ENCODE results near the gene RFX4. TPM values are rescaled to one million over a fixed set of nuclear protein-coding genes. Genes with fewer than 3 reads are reported as not detected.
A peak's percentile ranks its signal among the peaks of the same experiment; 100 is the strongest.

Gene RFX4
- total RNA-seq, 1 donor from 2014 or later, result not detected

DNA sequence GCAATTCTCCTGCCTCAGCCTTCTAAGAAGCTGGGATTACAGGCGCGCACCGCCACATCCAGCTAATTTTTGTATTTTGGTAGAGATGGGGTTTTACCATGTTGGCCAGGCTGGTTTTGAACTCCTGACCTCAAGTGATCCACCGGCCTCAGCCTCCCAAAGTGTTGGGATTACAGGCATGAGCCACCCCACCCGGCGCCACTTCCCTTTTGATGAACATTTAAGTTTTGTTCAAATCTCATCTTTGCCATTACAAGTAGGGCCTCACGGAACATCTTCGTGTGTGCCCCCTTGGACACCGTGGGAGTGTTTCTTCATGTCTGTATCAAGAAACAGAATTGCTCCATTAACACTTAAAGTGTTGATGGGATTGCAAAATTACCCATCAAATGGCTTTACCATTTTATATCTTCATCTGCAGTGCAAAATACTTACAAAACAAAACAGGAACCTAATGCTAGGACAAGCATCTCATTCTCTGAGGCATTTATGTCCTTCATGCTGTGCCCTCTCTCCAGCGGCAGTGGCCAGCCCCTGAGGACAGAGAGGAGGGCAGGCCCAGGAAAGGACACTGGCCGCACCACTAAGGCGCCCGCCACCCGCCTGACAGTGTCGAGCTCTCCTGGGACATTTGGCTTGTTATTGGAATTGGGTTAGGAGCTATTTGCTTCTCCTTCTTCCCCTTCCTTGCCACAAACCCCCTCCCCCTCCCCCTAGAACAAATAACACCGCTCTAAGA lies 61.7 kb downstream of the RFX4 start:
- Histone ChIP-seq H3K36me3 (no peaks in the 10 kb centered on the region), H3K4me1 (no peaks in the 10 kb centered on the region), H3K27me3 (no peaks in the 10 kb centered on the region), H3K4me3 (no peak overlapping the region), H3K27ac (no peak overlapping the region), H3K9me3 (no peaks in the 10 kb centered on the region)
- DNase-seq, result no peak
- intact Hi-C loops (cut with DNase I), result no loop called here
- TF ChIP-seq, protein P1, sequence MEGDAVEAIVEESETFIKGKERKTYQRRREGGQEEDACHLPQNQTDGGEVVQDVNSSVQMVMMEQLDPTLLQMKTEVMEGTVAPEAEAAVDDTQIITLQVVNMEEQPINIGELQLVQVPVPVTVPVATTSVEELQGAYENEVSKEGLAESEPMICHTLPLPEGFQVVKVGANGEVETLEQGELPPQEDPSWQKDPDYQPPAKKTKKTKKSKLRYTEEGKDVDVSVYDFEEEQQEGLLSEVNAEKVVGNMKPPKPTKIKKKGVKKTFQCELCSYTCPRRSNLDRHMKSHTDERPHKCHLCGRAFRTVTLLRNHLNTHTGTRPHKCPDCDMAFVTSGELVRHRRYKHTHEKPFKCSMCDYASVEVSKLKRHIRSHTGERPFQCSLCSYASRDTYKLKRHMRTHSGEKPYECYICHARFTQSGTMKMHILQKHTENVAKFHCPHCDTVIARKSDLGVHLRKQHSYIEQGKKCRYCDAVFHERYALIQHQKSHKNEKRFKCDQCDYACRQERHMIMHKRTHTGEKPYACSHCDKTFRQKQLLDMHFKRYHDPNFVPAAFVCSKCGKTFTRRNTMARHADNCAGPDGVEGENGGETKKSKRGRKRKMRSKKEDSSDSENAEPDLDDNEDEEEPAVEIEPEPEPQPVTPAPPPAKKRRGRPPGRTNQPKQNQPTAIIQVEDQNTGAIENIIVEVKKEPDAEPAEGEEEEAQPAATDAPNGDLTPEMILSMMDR (IDR thresholded peaks at IDR 0.05), result no peak
- ATAC-seq, result peak; percentile 22

GRCh38 chr12:106645074-106645421 lies 62.2 kb downstream of the RFX4 start:
- TF ChIP-seq, protein P1 (IDR thresholded peaks at IDR 0.05), result no peak
- Histone ChIP-seq H3K27me3 (no peaks in the 10 kb centered on the region), H3K27ac (no peak overlapping the region), H3K4me3 (no peak overlapping the region), H3K9me3 (no peaks in the 10 kb centered on the region), H3K36me3 (no peaks in the 10 kb centered on the region), H3K4me1 (no peaks in the 10 kb centered on the region)
- DNase-seq, result peak; percentile 75
- ATAC-seq, result peak; percentile 73
- intact Hi-C loops (cut with DNase I), result no loop called here

GRCh38 chr12:106645465-106646330 lies 62.9 kb downstream of the RFX4 start:
- intact Hi-C loops (cut with DNase I), result no loop called here
- ATAC-seq (no peak), DNase-seq (no peak)
- Histone ChIP-seq H3K27me3 (no peaks in the 10 kb centered on the region), H3K27ac (no peak overlapping the region), H3K9me3 (no peaks in the 10 kb centered on the region), H3K4me3 (no peak overlapping the region), H3K36me3 (no peaks in the 10 kb centered on the region), H3K4me1 (no peaks in the 10 kb centered on the region)
- TF ChIP-seq, protein P1 (IDR thresholded peaks at IDR 0.05), result no peak

DNA sequence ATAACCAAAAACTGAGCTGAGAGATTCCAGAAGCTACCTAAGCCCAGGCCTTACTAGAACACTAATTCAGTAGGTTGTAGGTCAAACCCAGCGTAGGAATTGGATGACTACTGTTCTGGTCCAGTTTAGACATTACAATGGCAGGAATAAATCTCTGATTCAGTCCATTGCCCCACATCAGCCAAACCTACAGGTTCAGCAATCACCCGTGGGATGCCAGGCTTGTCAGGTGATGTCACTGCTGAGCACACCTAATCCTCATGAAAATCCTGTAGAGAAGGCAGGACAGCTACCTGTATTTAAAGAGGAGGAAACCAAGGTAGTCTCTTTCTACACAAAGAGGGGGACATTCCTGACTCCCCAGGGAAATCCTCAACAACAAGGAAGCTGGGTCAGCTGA lies 63.7 kb downstream of the RFX4 start:
- Histone ChIP-seq H3K36me3 (no peaks in the 10 kb centered on the region), H3K4me3 (no peak overlapping the region), H3K9me3 (no peaks in the 10 kb centered on the region), H3K27me3 (no peaks in the 10 kb centered on the region), H3K27ac (no peak overlapping the region), H3K4me1 (no peaks in the 10 kb centered on the region)
- TF ChIP-seq, protein P1 (IDR thresholded peaks at IDR 0.05), result no peak
- DNase-seq (no peak), ATAC-seq (no peak)
- intact Hi-C loops (cut with DNase I), result no loop called here

DNA sequence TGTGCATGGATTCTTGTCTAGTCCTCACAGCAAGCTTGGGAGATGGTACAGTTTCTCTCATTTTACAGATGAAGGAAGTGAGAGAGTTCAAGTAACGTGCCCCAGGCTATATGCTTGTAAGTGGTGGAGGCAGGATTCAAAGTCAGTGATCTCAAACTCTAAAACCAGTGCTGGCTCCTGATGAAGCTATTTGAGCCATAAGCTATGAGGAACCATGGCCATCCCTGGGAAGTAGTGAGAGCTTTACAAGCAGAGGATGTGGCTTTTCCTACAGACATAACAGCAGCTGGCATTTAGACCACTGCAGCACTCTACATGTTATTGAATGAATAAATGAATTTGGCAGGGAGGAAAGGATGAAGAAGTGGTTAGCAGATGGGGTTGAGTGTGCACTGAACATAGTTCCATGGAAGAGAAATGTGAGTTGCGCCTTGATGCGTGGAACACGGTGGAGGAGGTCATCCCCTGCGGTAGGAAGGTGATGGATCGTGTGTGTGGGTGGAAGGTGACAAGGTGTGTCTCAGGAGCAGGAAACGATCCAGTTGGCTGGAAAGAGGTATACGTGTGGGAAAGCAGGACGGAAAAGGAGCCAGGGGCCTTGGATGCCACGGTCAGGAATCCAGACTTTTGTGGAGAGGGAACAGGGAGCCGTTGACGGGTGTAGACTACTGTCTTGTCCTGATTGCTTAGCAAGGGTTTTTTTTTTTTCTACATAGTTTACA lies 65.2 kb downstream of the RFX4 start:
- TF ChIP-seq, protein P1 (IDR thresholded peaks at IDR 0.05), result no peak
- H3K27ac ChIP-seq, result no peak overlapping the region

More for the DNA sequence above, 65.2 kb downstream of the RFX4 start:
- H3K4me3 ChIP-seq, result no peak overlapping the region
- H3K36me3 ChIP-seq, result no peaks in the 10 kb centered on the region
- H3K27me3 ChIP-seq, result no peaks in the 10 kb centered on the region
- DNase-seq (no peak), ATAC-seq (no peak)
- no peaks in the 10 kb centered on the region for H3K4me1 ChIP-seq
- no peaks in the 10 kb centered on the region for H3K9me3 ChIP-seq
- intact Hi-C loops (cut with DNase I), result no loop called here
